ENCODE measurements around the gene NPHP1. TPM values are rescaled to one million over a fixed set of nuclear protein-coding genes. Genes with fewer than 3 reads are reported as not detected.

The NPHP1 gene
- 4.7 and 6.9 TPM in 2 replicates for total RNA-seq

DNA sequence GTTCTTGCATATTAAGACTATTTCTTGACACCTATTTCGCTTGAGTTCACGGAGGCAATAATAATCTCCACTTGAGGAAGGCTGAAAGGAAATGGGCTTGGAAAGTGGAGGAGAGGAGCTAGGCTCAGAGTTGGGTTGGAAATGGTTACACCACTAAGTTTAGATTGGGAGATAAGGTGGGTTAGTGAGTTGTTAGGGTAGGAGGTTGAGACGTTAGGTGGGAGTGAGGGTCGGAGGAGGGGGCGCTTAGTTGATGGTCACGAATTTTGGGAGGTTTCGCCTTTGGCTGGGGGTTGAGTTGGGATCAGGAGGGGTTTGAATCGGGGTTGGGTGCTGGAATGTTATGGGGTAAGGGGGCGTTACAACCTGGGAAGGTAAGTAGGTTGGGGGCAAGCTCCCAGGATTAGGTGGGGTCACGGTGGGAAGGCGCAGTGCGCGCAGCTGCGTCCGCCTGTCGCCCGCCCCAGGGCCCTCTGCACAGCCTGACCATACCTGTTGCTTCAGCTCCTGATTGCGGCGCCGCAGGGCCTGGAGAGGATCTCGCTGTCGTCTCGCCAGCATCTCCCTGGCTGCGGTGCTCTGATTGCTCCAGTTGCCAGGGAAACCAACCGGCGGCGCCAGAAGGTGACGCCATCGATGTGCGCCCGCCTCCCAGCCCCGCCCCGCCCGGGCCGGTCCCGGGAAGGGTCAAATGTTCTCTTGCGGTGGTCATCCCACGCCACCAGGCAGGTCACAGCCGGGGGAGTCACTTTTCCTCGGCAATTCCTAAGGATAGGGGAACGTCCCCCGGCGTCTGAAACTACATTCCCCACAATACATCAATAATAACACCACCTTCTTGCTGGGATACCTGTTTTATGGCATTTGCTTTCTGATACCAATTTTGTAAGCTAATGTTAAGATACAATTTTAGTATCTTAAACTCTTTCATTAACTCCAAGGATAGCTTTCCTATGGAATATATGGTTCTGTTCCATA lies at the start of gene NPHP1:
Gene NPHP1, minus strand, starts transcription at position 606 of the 978 bp plus-strand sequence. Its CDS starts 45 bp downstream, at position 561.

DNA sequence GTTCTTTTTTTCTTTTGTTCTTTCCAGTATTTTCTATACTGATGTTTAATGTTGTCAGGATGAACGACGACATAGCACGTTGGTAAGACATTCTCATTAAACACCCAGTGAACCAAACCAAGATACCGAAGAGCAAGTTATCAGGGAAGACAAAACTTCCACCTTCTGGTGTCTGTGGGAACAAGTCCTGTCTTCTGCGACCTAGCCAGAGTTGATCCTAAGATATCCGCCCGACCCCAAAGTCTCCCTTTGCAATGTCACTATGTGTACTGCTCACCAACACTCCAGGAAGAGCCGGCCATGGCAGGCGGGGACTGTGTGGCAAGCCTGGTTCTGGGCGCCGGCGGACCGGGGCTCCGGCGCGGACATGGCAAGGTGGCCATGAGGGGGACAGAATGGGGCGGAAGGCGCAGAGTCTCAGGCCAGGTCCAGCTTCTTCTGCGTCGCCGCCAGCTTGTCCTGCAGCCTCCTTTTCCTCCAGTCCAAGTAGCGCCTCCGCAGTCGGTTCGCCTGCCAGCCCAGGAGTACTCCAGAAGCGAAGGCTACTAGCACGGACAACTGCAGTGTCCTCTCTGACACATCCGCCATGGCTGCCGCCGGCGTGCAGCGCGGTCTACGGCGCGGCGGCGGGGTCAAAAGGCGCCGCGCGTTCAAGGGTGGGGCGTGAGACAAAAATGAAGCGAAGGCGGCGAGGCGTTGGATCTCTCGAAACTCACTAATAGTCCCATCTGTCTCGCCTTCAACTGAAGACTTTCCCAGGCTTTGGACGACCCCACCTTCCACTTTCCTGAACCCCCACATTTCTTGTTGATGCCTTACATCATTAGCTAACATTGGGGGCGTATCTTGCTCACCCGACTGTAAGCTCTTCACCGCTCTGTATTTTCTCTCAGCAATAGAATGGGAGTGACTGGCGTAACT lies 7.4 kb upstream of the NPHP1 start, which contains the start of gene MTLN:
Gene MTLN, minus strand, starts transcription at position 610 of the 921 bp plus-strand sequence. Its CDS starts 22 bp downstream, at position 588.

DNA sequence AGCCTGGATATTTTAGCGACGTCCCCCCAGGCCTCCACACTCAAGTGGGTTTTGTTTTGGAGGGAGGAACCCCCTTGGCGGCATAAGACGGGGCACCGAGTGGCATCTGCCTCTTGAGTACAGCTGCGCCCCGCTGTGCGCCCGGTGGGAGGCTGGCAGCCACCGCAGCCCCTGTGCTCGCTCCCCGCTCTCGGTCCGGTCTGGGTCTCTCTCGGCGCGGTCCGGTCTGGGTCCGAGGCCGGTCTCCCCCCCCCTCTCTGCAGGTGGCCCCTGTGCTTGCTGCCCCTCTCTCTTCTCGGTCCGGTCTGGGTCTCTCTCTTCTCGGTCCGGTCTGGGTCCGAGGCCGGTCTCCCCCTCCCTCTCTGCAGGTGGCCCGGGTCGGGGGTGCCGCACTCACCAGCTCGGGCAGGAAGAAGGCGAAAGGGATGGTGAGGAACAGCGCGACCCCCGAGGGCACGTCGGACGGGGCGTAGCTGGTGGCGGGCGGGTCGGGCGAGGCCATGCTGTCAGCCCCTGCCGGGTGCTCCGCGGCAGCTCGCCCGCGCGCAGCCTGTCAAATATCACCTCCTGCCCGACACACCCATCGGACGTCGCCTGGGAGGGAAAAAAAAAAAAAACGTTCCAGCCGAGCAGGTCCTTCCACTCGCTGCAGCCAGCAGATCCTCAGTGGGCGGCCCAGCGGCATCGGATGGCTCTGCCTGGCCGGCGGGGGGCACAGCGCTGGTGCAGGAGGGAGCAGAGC lies 89.4 kb downstream of the NPHP1 start, which contains the start of gene MALL:
Gene MALL, minus strand, starts transcription at position 532 of the 742 bp plus-strand sequence. Its CDS starts 30 bp downstream, at position 502.

Other genes with a start within 250 kb of the NPHP1 start
- gene MALL, start 89.2 kb downstream of the NPHP1 start, total RNA-seq, result 2.6 and 11.3 TPM in 2 replicates
- 55.6 and 113 TPM in 2 replicates for gene MTLN, start 7.5 kb upstream of the NPHP1 start, total RNA-seq

Data from smooth muscle cell of bladder (primary cell).